ENCODE measurements around the gene SLC26A4. TPM values are rescaled to one million over a fixed set of nuclear protein-coding genes. Genes with fewer than 3 reads are reported as not detected.
"Not testable (repeated sequence)": the region's sequence is repeated elsewhere in the genome, so short reads cannot be mapped to it uniquely, and the experiment has no call there.

Gene SLC26A4
- total and polyA plus RNA-seq, 2 donors from 2014 or later: 2.5 to 7.3 TPM

GRCh38 chr7:107631588-107632491, 28.8 kb upstream of the SLC26A4 start:
- DNase-seq: no peak
- intact Hi-C loops (cut with DNase I): no loop called here
- Histone ChIP-seq H3K4me3 (ENCODE audit: low read length in 3 of 3) (no peak overlapping the region), H3K27me3 (ENCODE audit: control insufficient read depth, insufficient read depth, low read length) (no peaks in the 10 kb centered on the region), H3K9ac (ENCODE audit: low read length in 3 of 3) (no peak overlapping the region), H3K9me3 (ENCODE audit: control insufficient read depth in 2 of 3, insufficient read depth in 1 of 3, low read length in 3 of 3) (no peaks in the 10 kb centered on the region), H3K4me1 (ENCODE audit: control insufficient read depth in 2 of 3, insufficient read depth in 2 of 3, low read depth in 1 of 3, low read length in 3 of 3) (no peaks in the 10 kb centered on the region), H3K36me3 (ENCODE audit: control insufficient read depth in 2 of 3, insufficient read depth in 3 of 3, low read length in 3 of 3) (peaks cover 0 to 2% (median 0%) of the 10 kb centered on the region in 3 donors), H3K27ac (ENCODE audit: low read depth in 2 of 2, low read length in 2 of 2) (no peak overlapping the region)
- no peak for FAIRE-seq
- no peak for TF ChIP-seq CTCF (IDR thresholded peaks at IDR 0.05; ENCODE audit: borderline replicate concordance, extremely low read depth, insufficient read depth)

GRCh38 chr7:107632492-107632865, 28.1 kb upstream of the SLC26A4 start:
- intact Hi-C loops (cut with DNase I): no loop called here
- Histone ChIP-seq H3K36me3 (ENCODE audit: control insufficient read depth in 2 of 3, insufficient read depth in 3 of 3, low read length in 3 of 3) (peaks cover 0 to 2% (median 0%) of the 10 kb centered on the region in 3 donors), H3K9me3 (ENCODE audit: control insufficient read depth in 2 of 3, insufficient read depth in 1 of 3, low read length in 3 of 3) (no peaks in the 10 kb centered on the region), H3K9ac (ENCODE audit: low read length in 3 of 3) (no peak overlapping the region), H3K4me1 (ENCODE audit: control insufficient read depth in 2 of 3, insufficient read depth in 2 of 3, low read depth in 1 of 3, low read length in 3 of 3) (no peaks in the 10 kb centered on the region), H3K27ac (ENCODE audit: low read depth in 2 of 2, low read length in 2 of 2) (no peak overlapping the region), H3K27me3 (ENCODE audit: control insufficient read depth, insufficient read depth, low read length) (no peaks in the 10 kb centered on the region), H3K4me3 (ENCODE audit: low read length in 3 of 3) (no peak overlapping the region)
- no peak for FAIRE-seq
- no peak for TF ChIP-seq CTCF (IDR thresholded peaks at IDR 0.05; ENCODE audit: borderline replicate concordance, extremely low read depth, insufficient read depth)
- DNase-seq: no peak

- no peak for FAIRE-seq
- TF ChIP-seq CTCF (IDR thresholded peaks at IDR 0.05; ENCODE audit: borderline replicate concordance, extremely low read depth, insufficient read depth): no peak
- Histone ChIP-seq H3K4me3 (ENCODE audit: low read length in 3 of 3) (no peak overlapping the region), H3K27me3 (ENCODE audit: control insufficient read depth, insufficient read depth, low read length) (no peaks in the 10 kb centered on the region), H3K36me3 (ENCODE audit: control insufficient read depth in 2 of 3, insufficient read depth in 3 of 3, low read length in 3 of 3) (no peaks in the 10 kb centered on the region), H3K27ac (ENCODE audit: low read depth in 2 of 2, low read length in 2 of 2) (no peak overlapping the region), H3K4me1 (ENCODE audit: control insufficient read depth in 2 of 3, insufficient read depth in 2 of 3, low read depth in 1 of 3, low read length in 3 of 3) (no peaks in the 10 kb centered on the region), H3K9me3 (ENCODE audit: control insufficient read depth in 2 of 3, insufficient read depth in 1 of 3, low read length in 3 of 3) (no peaks in the 10 kb centered on the region), H3K9ac (ENCODE audit: low read length in 3 of 3) (no peak overlapping the region)
- intact Hi-C loops (cut with DNase I): no loop called here
- no peak for DNase-seq
These were observed 22.0 kb upstream of the SLC26A4 start for GRCh38 chr7:107638594-107638993.

GRCh38 chr7:107639070-107639469, 21.6 kb upstream of the SLC26A4 start:
- FAIRE-seq; H3K9ac ChIP-seq (ENCODE audit: low read length in 3 of 3); H3K9me3 ChIP-seq (ENCODE audit: control insufficient read depth in 2 of 3, insufficient read depth in 1 of 3, low read length in 3 of 3); H3K4me3 ChIP-seq (ENCODE audit: low read length in 3 of 3); intact Hi-C loops (cut with DNase I); DNase-seq; H3K27me3 ChIP-seq (ENCODE audit: control insufficient read depth, insufficient read depth, low read length); H3K36me3 ChIP-seq (ENCODE audit: control insufficient read depth in 2 of 3, insufficient read depth in 3 of 3, low read length in 3 of 3); H3K4me1 ChIP-seq (ENCODE audit: control insufficient read depth in 2 of 3, insufficient read depth in 2 of 3, low read depth in 1 of 3, low read length in 3 of 3); H3K27ac ChIP-seq (ENCODE audit: low read depth in 2 of 2, low read length in 2 of 2): not testable (repeated sequence)

Measured in kidney (tissue), 14 donors.